Liver (tissue), 3 donors: ENCODE data around the gene SMPD3.

Source experiments
- FOXA1 ChIP-seq: IDR thresholded peaks from 2 replicates; pipeline ENCODE4 v1.6.1; 2016; ENCODE audit warnings: antibody characterized with exemption
- GABPA ChIP-seq, 2 donors: IDR thresholded peaks in 1 of 2; conservative IDR thresholded peaks in 1 of 2; 2 replicates each; pipeline ENCODE4 v1.6.1; 2016; ENCODE audit warnings: antibody characterized with exemption in 2 of 2, mild to moderate bottlenecking in 1 of 2, moderate library complexity in 1 of 2
- JUND ChIP-seq, 2 donors: IDR thresholded peaks; 2 replicates each; pipeline ENCODE4 v1.6.1; 2016; ENCODE audit warnings: antibody characterized with exemption in 2 of 2
- RAD21 ChIP-seq, 2 donors: IDR thresholded peaks; 2 replicates each; pipeline ENCODE4 v1.6.1; 2016; ENCODE audit warnings: antibody characterized with exemption in 2 of 2, mild to moderate bottlenecking in 2 of 2
- SP1 ChIP-seq: IDR thresholded peaks from 2 replicates; pipeline ENCODE4 v1.6.1; 2018; ENCODE audit warnings: antibody characterized with exemption, mild to moderate bottlenecking
- TAF1 ChIP-seq: conservative IDR thresholded peaks from 2 replicates; pipeline ENCODE4 v1.6.1; 2016; ENCODE audit warnings: antibody characterized with exemption, mild to moderate bottlenecking
- YY1 ChIP-seq: IDR thresholded peaks from 2 replicates; pipeline ENCODE4 v1.6.1; 2016; ENCODE audit warnings: antibody characterized with exemption, mild to moderate bottlenecking
- TF ChIP-seq, protein P1 (sequence below): fragments of 150-350 bp; IDR thresholded peaks from 2 replicates; pipeline ENCODE4 v1.5.1; 2017; ENCODE audit warnings: improper control_type of control experiment, low read depth, low read length; ENCODE audit not compliant: missing input control
- TF ChIP-seq, protein P2 (sequence below): IDR thresholded peaks from 2 replicates; pipeline ENCODE4 v1.6.1; 2016; ENCODE audit warnings: antibody characterized with exemption
- TF ChIP-seq, protein P3 (sequence below): IDR thresholded peaks from 2 replicates; pipeline ENCODE4 v1.6.1; 2016; ENCODE audit warnings: antibody characterized with exemption
- TF ChIP-seq, protein P4 (sequence below): IDR thresholded peaks from 2 replicates; pipeline ENCODE4 v1.6.1; 2016; ENCODE audit warnings: antibody characterized with exemption, mild to moderate bottlenecking
- donor health status: healthy.
- donor health status: healthy.

DNA sequence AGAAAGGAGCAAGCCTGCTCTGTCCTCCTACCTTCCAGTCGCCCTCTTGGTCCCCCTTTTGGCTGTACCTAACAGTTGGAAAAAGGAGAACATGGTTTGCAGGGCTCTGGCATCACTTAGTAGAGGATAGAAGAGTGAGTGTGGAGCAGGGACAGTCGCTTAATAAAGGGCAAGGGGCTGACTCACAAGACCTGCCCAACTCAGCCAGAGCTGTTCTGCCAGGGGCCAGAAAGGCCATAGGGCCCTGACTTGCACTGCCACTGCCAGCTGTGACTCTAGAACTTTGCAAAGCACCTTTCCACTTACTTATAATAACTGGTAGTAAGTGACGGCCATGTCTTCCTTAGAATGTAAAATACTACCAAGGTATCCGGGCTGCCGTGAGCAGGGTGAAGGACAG is 124.0 kb downstream of the SMPD3 start:
- TF ChIP-seq, protein P1, sequence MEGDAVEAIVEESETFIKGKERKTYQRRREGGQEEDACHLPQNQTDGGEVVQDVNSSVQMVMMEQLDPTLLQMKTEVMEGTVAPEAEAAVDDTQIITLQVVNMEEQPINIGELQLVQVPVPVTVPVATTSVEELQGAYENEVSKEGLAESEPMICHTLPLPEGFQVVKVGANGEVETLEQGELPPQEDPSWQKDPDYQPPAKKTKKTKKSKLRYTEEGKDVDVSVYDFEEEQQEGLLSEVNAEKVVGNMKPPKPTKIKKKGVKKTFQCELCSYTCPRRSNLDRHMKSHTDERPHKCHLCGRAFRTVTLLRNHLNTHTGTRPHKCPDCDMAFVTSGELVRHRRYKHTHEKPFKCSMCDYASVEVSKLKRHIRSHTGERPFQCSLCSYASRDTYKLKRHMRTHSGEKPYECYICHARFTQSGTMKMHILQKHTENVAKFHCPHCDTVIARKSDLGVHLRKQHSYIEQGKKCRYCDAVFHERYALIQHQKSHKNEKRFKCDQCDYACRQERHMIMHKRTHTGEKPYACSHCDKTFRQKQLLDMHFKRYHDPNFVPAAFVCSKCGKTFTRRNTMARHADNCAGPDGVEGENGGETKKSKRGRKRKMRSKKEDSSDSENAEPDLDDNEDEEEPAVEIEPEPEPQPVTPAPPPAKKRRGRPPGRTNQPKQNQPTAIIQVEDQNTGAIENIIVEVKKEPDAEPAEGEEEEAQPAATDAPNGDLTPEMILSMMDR: no peak
- TF ChIP-seq, protein P2, sequence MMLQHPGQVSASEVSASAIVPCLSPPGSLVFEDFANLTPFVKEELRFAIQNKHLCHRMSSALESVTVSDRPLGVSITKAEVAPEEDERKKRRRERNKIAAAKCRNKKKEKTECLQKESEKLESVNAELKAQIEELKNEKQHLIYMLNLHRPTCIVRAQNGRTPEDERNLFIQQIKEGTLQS: no peak
- TF ChIP-seq RAD21 (IDR thresholded peaks at IDR 0.05): no peak
- no peak for TF ChIP-seq YY1
- no peak for TF ChIP-seq FOXA1
- no peak for TF ChIP-seq TAF1
- TF ChIP-seq, protein P3, sequence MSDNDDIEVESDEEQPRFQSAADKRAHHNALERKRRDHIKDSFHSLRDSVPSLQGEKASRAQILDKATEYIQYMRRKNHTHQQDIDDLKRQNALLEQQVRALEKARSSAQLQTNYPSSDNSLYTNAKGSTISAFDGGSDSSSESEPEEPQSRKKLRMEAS: no peak
- no peak for TF ChIP-seq SP1
- TF ChIP-seq GABPA (IDR thresholded peaks at IDR 0.05 in 1 of 2, conservative IDR thresholded peaks at IDR 0.05 in 1 of 2): no peak
- TF ChIP-seq, protein P4, sequence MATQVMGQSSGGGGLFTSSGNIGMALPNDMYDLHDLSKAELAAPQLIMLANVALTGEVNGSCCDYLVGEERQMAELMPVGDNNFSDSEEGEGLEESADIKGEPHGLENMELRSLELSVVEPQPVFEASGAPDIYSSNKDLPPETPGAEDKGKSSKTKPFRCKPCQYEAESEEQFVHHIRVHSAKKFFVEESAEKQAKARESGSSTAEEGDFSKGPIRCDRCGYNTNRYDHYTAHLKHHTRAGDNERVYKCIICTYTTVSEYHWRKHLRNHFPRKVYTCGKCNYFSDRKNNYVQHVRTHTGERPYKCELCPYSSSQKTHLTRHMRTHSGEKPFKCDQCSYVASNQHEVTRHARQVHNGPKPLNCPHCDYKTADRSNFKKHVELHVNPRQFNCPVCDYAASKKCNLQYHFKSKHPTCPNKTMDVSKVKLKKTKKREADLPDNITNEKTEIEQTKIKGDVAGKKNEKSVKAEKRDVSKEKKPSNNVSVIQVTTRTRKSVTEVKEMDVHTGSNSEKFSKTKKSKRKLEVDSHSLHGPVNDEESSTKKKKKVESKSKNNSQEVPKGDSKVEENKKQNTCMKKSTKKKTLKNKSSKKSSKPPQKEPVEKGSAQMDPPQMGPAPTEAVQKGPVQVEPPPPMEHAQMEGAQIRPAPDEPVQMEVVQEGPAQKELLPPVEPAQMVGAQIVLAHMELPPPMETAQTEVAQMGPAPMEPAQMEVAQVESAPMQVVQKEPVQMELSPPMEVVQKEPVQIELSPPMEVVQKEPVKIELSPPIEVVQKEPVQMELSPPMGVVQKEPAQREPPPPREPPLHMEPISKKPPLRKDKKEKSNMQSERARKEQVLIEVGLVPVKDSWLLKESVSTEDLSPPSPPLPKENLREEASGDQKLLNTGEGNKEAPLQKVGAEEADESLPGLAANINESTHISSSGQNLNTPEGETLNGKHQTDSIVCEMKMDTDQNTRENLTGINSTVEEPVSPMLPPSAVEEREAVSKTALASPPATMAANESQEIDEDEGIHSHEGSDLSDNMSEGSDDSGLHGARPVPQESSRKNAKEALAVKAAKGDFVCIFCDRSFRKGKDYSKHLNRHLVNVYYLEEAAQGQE: no peak
- no peak for TF ChIP-seq JUND (IDR thresholded peaks at IDR 0.05)
